ENCODE measurements around the gene AMBRA1.
"Not testable (repeated sequence)": the region's sequence is repeated elsewhere in the genome, so short reads cannot be mapped to it uniquely, and the experiment has no call there.

The AMBRA1 gene

GRCh38 chr11:46534711-46535110, 59.1 kb downstream of the AMBRA1 start:
- no peak for DNase-seq (ENCODE audit: low read depth)

- no peak for DNase-seq (ENCODE audit: low read depth)
Observed at GRCh38 chr11:46533396-46534100, 60.3 kb downstream of the AMBRA1 start.

GRCh38 chr11:46529928-46530574, 63.8 kb downstream of the AMBRA1 start:
- no peak for DNase-seq (ENCODE audit: low read depth)

GRCh38 chr11:46529095-46529905, 64.5 kb downstream of the AMBRA1 start:
- DNase-seq (ENCODE audit: low read depth), result peak; percentile 64

- no peak for DNase-seq (ENCODE audit: low read depth)
Observed at GRCh38 chr11:46528445-46529094, 65.3 kb downstream of the AMBRA1 start.

GRCh38 chr11:46527591-46528130, 66.2 kb downstream of the AMBRA1 start:
- no peak for DNase-seq (ENCODE audit: low read depth)

- DNase-seq (ENCODE audit: low read depth), result no peak
Observed at GRCh38 chr11:46526216-46527215, 67.3 kb downstream of the AMBRA1 start.

GRCh38 chr11:46524201-46524770, 69.5 kb downstream of the AMBRA1 start:
- DNase-seq (ENCODE audit: low read depth), result no peak

- DNase-seq (ENCODE audit: low read depth), result no peak
Observed at GRCh38 chr11:46523290-46523689, 70.5 kb downstream of the AMBRA1 start.

- no peak for DNase-seq (ENCODE audit: low read depth)
Observed at GRCh38 chr11:46522682-46523281, 71.0 kb downstream of the AMBRA1 start.

GRCh38 chr11:46521961-46522681, 71.7 kb downstream of the AMBRA1 start:
- no peak for DNase-seq (ENCODE audit: low read depth)

GRCh38 chr11:46520971-46521745, 72.7 kb downstream of the AMBRA1 start:
- no peak for DNase-seq (ENCODE audit: low read depth)

GRCh38 chr11:46519351-46519750, 74.5 kb downstream of the AMBRA1 start:
- no peak for DNase-seq (ENCODE audit: low read depth)

GRCh38 chr11:46518928-46519327, 74.9 kb downstream of the AMBRA1 start:
- DNase-seq (ENCODE audit: low read depth), result not testable (repeated sequence)

GRCh38 chr11:46514370-46514769, 79.5 kb downstream of the AMBRA1 start:
- DNase-seq (ENCODE audit: low read depth), result no peak

GRCh38 chr11:46513934-46514342, 79.9 kb downstream of the AMBRA1 start:
- no peak for DNase-seq (ENCODE audit: low read depth)

- no peak for DNase-seq (ENCODE audit: low read depth)
Observed at GRCh38 chr11:46512261-46512881, 81.5 kb downstream of the AMBRA1 start.

GRCh38 chr11:46511342-46511741, 82.5 kb downstream of the AMBRA1 start:
- no peak for DNase-seq (ENCODE audit: low read depth)

All from stimulated activated CD8-positive, alpha-beta memory T cell treated with anti-CD3 and anti-CD28 coated beads, Interleukin-12 subunit alpha, Interleukin-12 subunit beta, amount 100 ng/mL, for 1 hour (primary cell).